ENCODE results near the gene DOCK3. TPM values are rescaled to one million over a fixed set of nuclear protein-coding genes. Genes with fewer than 3 reads are reported as not detected.

Gene DOCK3
- total and polyA plus RNA-seq, 10 donors = 0.08 to 2.1 (median 0.44) TPM

DNA sequence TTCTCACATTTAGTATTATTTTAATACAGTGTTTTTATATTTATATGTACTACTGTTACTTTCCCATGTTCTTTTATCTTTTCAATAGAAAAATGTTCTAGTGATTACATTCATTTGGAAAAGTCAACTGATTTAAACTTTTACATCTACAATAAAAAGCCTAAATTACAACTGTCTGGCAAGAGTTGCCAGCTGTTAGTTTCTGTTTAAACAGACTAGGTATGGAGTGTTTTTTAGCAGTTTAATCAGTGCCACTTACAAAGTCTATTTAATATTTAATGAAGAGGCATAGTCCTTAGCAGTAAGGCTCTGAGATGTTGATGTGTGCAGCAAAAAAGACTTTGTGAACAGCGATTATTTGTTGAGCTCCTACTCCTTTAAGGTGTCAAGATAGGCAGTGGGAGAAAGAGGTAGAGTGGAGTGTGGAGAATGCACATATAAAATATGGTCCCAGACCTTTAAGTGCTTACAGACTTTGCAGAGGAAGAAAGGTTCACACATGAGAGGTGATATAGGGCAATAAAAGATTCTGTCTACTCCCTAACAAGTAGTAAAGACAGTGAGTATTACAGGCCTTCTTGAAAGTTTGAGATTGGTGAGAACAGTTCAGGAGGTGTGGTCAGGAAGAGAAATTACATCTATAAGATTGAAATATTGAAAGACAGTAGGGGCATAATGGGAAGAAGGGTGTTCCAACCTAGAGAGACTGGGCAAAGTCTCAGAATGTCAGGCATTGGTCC lies 320.5 kb downstream of the DOCK3 start:
- no peaks in the 10 kb centered on the region for H3K4me1 ChIP-seq
- peaks cover 0 to 27% (median 22%) of the 10 kb centered on the region in 8 donors for H3K9me3 ChIP-seq
- H3K27me3 ChIP-seq (replicated peaks in 1 of 7) = no peaks in the 10 kb centered on the region
- DNase-seq = no peak
- WGBS, 5 donors = 79 to 97% (median 89%) methylated on average over 1 of the region's 1 CpG
- no peak overlapping the region for H3K27ac ChIP-seq
- intact Hi-C loops (cut with DNase I; ENCODE audit: low total_unique reads) = no loop called here
- H3K36me3 ChIP-seq = no peaks in the 10 kb centered on the region
- H3K4me3 ChIP-seq = no peak overlapping the region
- no peak for TF ChIP-seq CTCF (IDR thresholded peaks at IDR 0.05 in 8 of 11, conservative IDR thresholded peaks at IDR 0.05 in 3 of 11)
- TF ChIP-seq POLR2AphosphoS5 (IDR thresholded peaks at IDR 0.05) = no peak
- TF ChIP-seq POLR2A (IDR thresholded peaks at IDR 0.05) = no peak

DNA sequence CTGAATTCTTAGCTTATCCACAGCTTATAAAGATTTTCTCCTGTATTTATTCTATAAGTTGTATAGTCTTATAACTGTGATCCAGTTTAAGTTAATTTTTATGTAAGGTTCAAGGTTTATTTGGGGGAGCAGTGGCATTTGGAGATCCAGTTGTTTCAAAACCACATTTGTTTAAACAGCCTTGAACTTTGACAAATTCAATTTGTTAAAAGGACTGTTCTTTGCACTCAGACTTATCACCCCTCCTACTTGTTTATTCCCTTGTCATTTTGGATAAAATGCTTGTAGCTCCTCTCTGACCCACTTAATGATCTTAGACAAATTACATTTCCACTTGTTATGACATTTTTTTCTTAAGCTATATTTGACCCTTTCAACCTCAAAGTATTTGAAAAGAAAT lies 327.8 kb downstream of the DOCK3 start:
- Histone ChIP-seq H3K9me3 (no peaks in the 10 kb centered on the region), H3K27me3 (replicated peaks in 1 of 7) (no peaks in the 10 kb centered on the region), H3K27ac (no peak overlapping the region), H3K4me1 (no peaks in the 10 kb centered on the region), H3K36me3 (no peaks in the 10 kb centered on the region), H3K4me3 (no peak overlapping the region)
- no peak for DNase-seq
- intact Hi-C loops (cut with DNase I; ENCODE audit: low total_unique reads) = no loop called here
- TF ChIP-seq CTCF (IDR thresholded peaks at IDR 0.05 in 8 of 11, conservative IDR thresholded peaks at IDR 0.05 in 3 of 11) (no peak), POLR2AphosphoS5 (IDR thresholded peaks at IDR 0.05) (no peak), POLR2A (IDR thresholded peaks at IDR 0.05) (no peak)

- TF ChIP-seq POLR2A (IDR thresholded peaks at IDR 0.05) (no peak), POLR2AphosphoS5 (IDR thresholded peaks at IDR 0.05) (no peak), CTCF (IDR thresholded peaks at IDR 0.05 in 8 of 11, conservative IDR thresholded peaks at IDR 0.05 in 3 of 11) (no peak)
- Histone ChIP-seq H3K36me3 (no peaks in the 10 kb centered on the region), H3K9me3 (no peaks in the 10 kb centered on the region), H3K27ac (no peak overlapping the region), H3K27me3 (replicated peaks in 1 of 7) (no peaks in the 10 kb centered on the region), H3K4me1 (no peaks in the 10 kb centered on the region), H3K4me3 (no peak overlapping the region)
- no peak for DNase-seq
- WGBS, 5 donors = 39 to 58% (median 49%) methylated on average over 2 of the region's 2 CpGs
- intact Hi-C loops (cut with DNase I; ENCODE audit: low total_unique reads) = no loop called here
Measured at GRCh38 chr3:51004235-51004634, 329.5 kb downstream of the DOCK3 start.

- peaks cover 0 to 21% (median 2%) of the 10 kb centered on the region in 6 donors for H3K4me1 ChIP-seq
- intact Hi-C loops (cut with DNase I; ENCODE audit: low total_unique reads) = no loop called here
- H3K9me3 ChIP-seq = peaks cover 0 to 5% (median 0%) of the 10 kb centered on the region in 8 donors
- no peak for TF ChIP-seq CTCF (IDR thresholded peaks at IDR 0.05 in 8 of 11, conservative IDR thresholded peaks at IDR 0.05 in 3 of 11)
- no peak for TF ChIP-seq POLR2A (IDR thresholded peaks at IDR 0.05)
- no peak for TF ChIP-seq POLR2AphosphoS5 (IDR thresholded peaks at IDR 0.05)
- H3K27ac ChIP-seq = peak overlapping the region in 5 of 8 donors; percentile 59 to 85 (median 72)
- H3K36me3 ChIP-seq = no peaks in the 10 kb centered on the region
- no peak overlapping the region for H3K4me3 ChIP-seq
- DNase-seq = no peak
- peaks cover 0 to under 1% (median 0%) of the 10 kb centered on the region in 7 donors for H3K27me3 ChIP-seq (replicated peaks in 1 of 7)
Measured at GRCh38 chr3:51024121-51024520, 349.4 kb downstream of the DOCK3 start.

All from spleen (tissue), 11 donors.